Neural cell (in vitro differentiated cells): ENCODE results near the gene CFAP68. TPM values are rescaled to one million over a fixed set of nuclear protein-coding genes. Genes with fewer than 3 reads are reported as not detected.

Experiments
- H2AFZ ChIP-seq: fragments of 200-600, 300-800 bp; sonication (generic), shearing (Covaris generic); 2 replicates; pipeline ENCODE4 v1.6.0; 2014; ENCODE audit warnings: low read depth, mild to moderate bottlenecking, antibody characterized with exemption, low read length, moderate library complexity
- H3F3A ChIP-seq: fragments of 200-600 bp; shearing (Covaris generic); 2 replicates; pipeline ENCODE4 v1.6.1; 2016; ENCODE audit warnings: mild to moderate bottlenecking, moderate library complexity, mixed read lengths, antibody characterized with exemption, low read length; ENCODE audit not compliant: insufficient read depth, poor library complexity, severe bottlenecking
- H3K27ac ChIP-seq: fragments of 200-600, 300-800 bp; sonication (generic), shearing (Covaris generic); 2 replicates; pipeline ENCODE4 v1.5.1; 2014; ENCODE audit warnings: mild to moderate bottlenecking, low read length, moderate library complexity
- H3K27me3 ChIP-seq: fragments of 300-800, 200-600 bp; sonication (generic), shearing (Covaris generic); 2 replicates; pipeline ENCODE4 v1.6.0; 2014; ENCODE audit warnings: mild to moderate bottlenecking, low read depth, low read length, moderate library complexity; ENCODE audit not compliant: insufficient read depth
- H3K36me3 ChIP-seq: fragments of 300-800, 200-600 bp; sonication (generic), shearing (Covaris generic); 2 replicates; pipeline ENCODE4 v1.5.1; 2014; ENCODE audit warnings: mild to moderate bottlenecking, antibody characterized with exemption, low read length, moderate library complexity; ENCODE audit not compliant: insufficient read depth
- H3K4me2 ChIP-seq: fragments of 300-800, 200-600 bp; sonication (generic), shearing (Covaris generic); 2 replicates; pipeline ENCODE4 v1.6.0; 2014; ENCODE audit warnings: mild to moderate bottlenecking, low read length
- H3K4me3 ChIP-seq: fragments of 300-800, 200-600 bp; sonication (generic), shearing (Covaris generic); 2 replicates; pipeline ENCODE4 v1.5.1; 2014; ENCODE audit warnings: mild to moderate bottlenecking, low read length, moderate library complexity
- H3K79me2 ChIP-seq: fragments of 200-600 bp; shearing (Covaris generic); replicated peaks from 2 replicates; pipeline ENCODE4 v1.6.0; 2014; ENCODE audit warnings: mild to moderate bottlenecking, low read length, moderate library complexity; ENCODE audit not compliant: insufficient read depth
- H3K9ac ChIP-seq: fragments of 300-800, 200-600 bp; sonication (generic), shearing (Covaris generic); 2 replicates; pipeline ENCODE4 v1.6.1; 2016; ENCODE audit warnings: mild to moderate bottlenecking, low read length, mixed read lengths
- H3K9me2 ChIP-seq: fragments of 200-600 bp; shearing (Covaris generic); 2 replicates; pipeline ENCODE4 v1.6.1; 2016; ENCODE audit warnings: mild to moderate bottlenecking, low read length, mixed read lengths; ENCODE audit not compliant: insufficient read depth
- H3K9me3 ChIP-seq: fragments of 200-600, 300-800 bp; sonication (generic), shearing (Covaris generic); 2 replicates; pipeline ENCODE4 v1.6.1; 2016; ENCODE audit warnings: mild to moderate bottlenecking, mixed run types, low read length, moderate library complexity, mixed read lengths
- H4K20me1 ChIP-seq: fragments of 200-600 bp; shearing (Covaris generic); 2 replicates; pipeline ENCODE4 v1.6.1; 2016; ENCODE audit warnings: mild to moderate bottlenecking, mixed run types; ENCODE audit not compliant: insufficient read depth
- CTCF ChIP-seq: fragments of 450-650 bp; IDR thresholded peaks from 2 replicates; pipeline ENCODE4 v1.5.1; 2014; ENCODE audit warnings: antibody characterized with exemption, mild to moderate bottlenecking, moderate library complexity; ENCODE audit not compliant: poor library complexity, severe bottlenecking
- EP300 ChIP-seq: fragments of 450-650 bp; conservative IDR thresholded peaks from 2 replicates; pipeline ENCODE4 v1.6.1; 2014; ENCODE audit warnings: antibody characterized with exemption, mild to moderate bottlenecking, moderate library complexity; ENCODE audit not compliant: poor library complexity, severe bottlenecking
- EZH2 ChIP-seq: fragments of 200-600, 300-800 bp; shearing (Covaris generic), sonication (generic); IDR thresholded peaks from 2 replicates; pipeline ENCODE4 v1.6.1; 2014; ENCODE audit warnings: antibody characterized with exemption, low read length, borderline replicate concordance, mild to moderate bottlenecking; ENCODE audit not compliant: insufficient read depth, poor library complexity, severe bottlenecking
- MXI1 ChIP-seq: fragments of 450-650 bp; conservative IDR thresholded peaks from 2 replicates; pipeline ENCODE4 v1.6.1; 2014; ENCODE audit warnings: antibody characterized with exemption, mild to moderate bottlenecking; ENCODE audit not compliant: poor library complexity, severe bottlenecking
- POLR2AphosphoS5 ChIP-seq: IDR thresholded peaks from 2 replicates; pipeline ENCODE4 v1.6.1; 2012
- RAD21 ChIP-seq: fragments of 450-650 bp; conservative IDR thresholded peaks from 2 replicates; pipeline ENCODE4 v1.6.1; 2014; ENCODE audit warnings: antibody characterized with exemption, mild to moderate bottlenecking, moderate library complexity
- REST ChIP-seq: IDR thresholded peaks from 2 replicates; pipeline ENCODE4 v1.6.1; 2012; ENCODE audit warnings: borderline replicate concordance
- SMC3 ChIP-seq: fragments of 450-650 bp; conservative IDR thresholded peaks from 2 replicates; pipeline ENCODE4 v1.6.1; 2014; ENCODE audit warnings: antibody characterized with exemption, mild to moderate bottlenecking, moderate library complexity; ENCODE audit not compliant: poor library complexity
- TAF1 ChIP-seq: IDR thresholded peaks from 2 replicates; pipeline ENCODE4 v1.6.1; 2012; ENCODE audit warnings: low read depth
- polyA plus RNA-seq: library from polyadenylated mRNA; depleted of rRNA; stranded (reverse); fragments of >200 nt; gene quantifications from 2 replicates; pipeline ENCODE4 v1.2.3, GENCODE V29; 2014

CFAP68 gene
- polyA plus RNA-seq, 1 donor from 2014 or later = 28.1 TPM

- no peaks in the 10 kb centered on the region for H3K27me3 ChIP-seq
- no peak within 1 kb of the TSS for H3K4me2 ChIP-seq
- H3K9me2 ChIP-seq = no peaks in the 10 kb centered on the region
- H2AFZ ChIP-seq = no peak within 1 kb of the TSS
- H3K79me2 ChIP-seq = no peaks in the 10 kb centered on the region
- TF ChIP-seq RAD21 (no peak), REST (no peak), CTCF (no peak), TAF1 (no peak), EZH2 (no peak), SMC3 (no peak), MXI1 (no peak), EP300 (no peak), POLR2AphosphoS5 (no peak)
- no peak within 1 kb of the TSS for H3K9ac ChIP-seq
- no peaks in the 10 kb centered on the region for H3K36me3 ChIP-seq
- no peak within 1 kb of the TSS for H3K4me3 ChIP-seq
- H3K9me3 ChIP-seq = no peaks in the 10 kb centered on the region
- H3F3A ChIP-seq = no peaks in the 10 kb centered on the region
- H3K27ac ChIP-seq = no peak within 1 kb of the TSS
- H4K20me1 ChIP-seq = no peaks in the 10 kb centered on the region
Measured at GRCh38 chr11:111911563-111912401, 32.4 kb downstream of the CFAP68 start, which contains the start of gene CRYAB. Gene CRYAB, minus strand, starts transcription at chr11:111911770. Its CDS starts 46 bp downstream, at chr11:111911724.

- no peaks in the 10 kb centered on the region for H4K20me1 ChIP-seq
Measured at GRCh38 chr11:111912535-111912934, 33.2 kb downstream of the CFAP68 start, which contains the start of gene HSPB2. Gene HSPB2, plus strand, starts transcription at chr11:111912734. Its CDS starts 96 bp downstream, at chr11:111912830.

More at GRCh38 chr11:111912535-111912934, 33.2 kb downstream of the CFAP68 start, which contains the start of gene HSPB2:
- Histone ChIP-seq H3F3A (no peaks in the 10 kb centered on the region), H3K9me3 (no peaks in the 10 kb centered on the region), H3K4me2 (no peak within 1 kb of the TSS), H3K27me3 (no peaks in the 10 kb centered on the region), H2AFZ (no peak within 1 kb of the TSS), H3K27ac (no peak within 1 kb of the TSS), H3K79me2 (no peaks in the 10 kb centered on the region), H3K36me3 (no peaks in the 10 kb centered on the region), H3K9ac (no peak within 1 kb of the TSS), H3K9me2 (no peaks in the 10 kb centered on the region), H3K4me3 (no peak within 1 kb of the TSS)
- TF ChIP-seq MXI1 = no peak
- TF ChIP-seq CTCF = no peak
- no peak for TF ChIP-seq REST
- no peak for TF ChIP-seq RAD21
- TF ChIP-seq POLR2AphosphoS5 = no peak
- no peak for TF ChIP-seq TAF1
- no peak for TF ChIP-seq SMC3
- no peak for TF ChIP-seq EP300
- no peak for TF ChIP-seq EZH2
